ENCODE results near the gene MRPL32.

DNA sequence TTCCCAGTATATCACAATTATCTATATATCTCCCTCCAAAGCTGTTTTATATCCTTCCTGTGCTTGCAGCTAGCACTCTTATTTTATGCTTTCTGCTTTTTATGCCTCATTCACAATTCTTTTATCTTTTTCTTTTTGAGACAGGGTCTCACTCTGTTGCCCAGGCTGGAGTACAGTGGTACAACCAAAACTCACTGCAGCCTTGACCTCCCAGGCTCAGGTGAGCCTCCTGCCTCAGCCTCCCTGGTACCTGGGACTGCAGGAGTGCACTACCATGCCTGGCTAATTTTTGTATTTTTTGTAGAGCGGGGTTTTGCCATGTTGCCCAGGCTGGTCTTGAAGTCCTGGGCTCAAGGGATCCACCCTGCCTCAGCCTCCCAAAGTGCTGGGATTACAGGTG is 26.0 kb upstream of the MRPL32 start:
- TF ChIP-seq, protein P1, sequence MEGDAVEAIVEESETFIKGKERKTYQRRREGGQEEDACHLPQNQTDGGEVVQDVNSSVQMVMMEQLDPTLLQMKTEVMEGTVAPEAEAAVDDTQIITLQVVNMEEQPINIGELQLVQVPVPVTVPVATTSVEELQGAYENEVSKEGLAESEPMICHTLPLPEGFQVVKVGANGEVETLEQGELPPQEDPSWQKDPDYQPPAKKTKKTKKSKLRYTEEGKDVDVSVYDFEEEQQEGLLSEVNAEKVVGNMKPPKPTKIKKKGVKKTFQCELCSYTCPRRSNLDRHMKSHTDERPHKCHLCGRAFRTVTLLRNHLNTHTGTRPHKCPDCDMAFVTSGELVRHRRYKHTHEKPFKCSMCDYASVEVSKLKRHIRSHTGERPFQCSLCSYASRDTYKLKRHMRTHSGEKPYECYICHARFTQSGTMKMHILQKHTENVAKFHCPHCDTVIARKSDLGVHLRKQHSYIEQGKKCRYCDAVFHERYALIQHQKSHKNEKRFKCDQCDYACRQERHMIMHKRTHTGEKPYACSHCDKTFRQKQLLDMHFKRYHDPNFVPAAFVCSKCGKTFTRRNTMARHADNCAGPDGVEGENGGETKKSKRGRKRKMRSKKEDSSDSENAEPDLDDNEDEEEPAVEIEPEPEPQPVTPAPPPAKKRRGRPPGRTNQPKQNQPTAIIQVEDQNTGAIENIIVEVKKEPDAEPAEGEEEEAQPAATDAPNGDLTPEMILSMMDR (IDR thresholded peaks at IDR 0.05) = no peak
- TF ChIP-seq POLR2A (IDR thresholded peaks at IDR 0.05) = no peak

All from ovary (tissue), 3 donors.